Measurements from ENCODE around the gene AP4B1. TPM values are rescaled to one million over a fixed set of nuclear protein-coding genes. Genes with fewer than 3 reads are reported as not detected.
A peak's percentile ranks its signal among the peaks of the same experiment; 100 is the strongest.
"Not testable (repeated sequence)": the region's sequence is repeated elsewhere in the genome, so short reads cannot be mapped to it uniquely, and the experiment has no call there.

The AP4B1 gene
- 10 to 100 TPM; 33.7 to 36.2 TPM for total RNA-seq
- polyA plus RNA-seq, result 12.1 TPM

DNA sequence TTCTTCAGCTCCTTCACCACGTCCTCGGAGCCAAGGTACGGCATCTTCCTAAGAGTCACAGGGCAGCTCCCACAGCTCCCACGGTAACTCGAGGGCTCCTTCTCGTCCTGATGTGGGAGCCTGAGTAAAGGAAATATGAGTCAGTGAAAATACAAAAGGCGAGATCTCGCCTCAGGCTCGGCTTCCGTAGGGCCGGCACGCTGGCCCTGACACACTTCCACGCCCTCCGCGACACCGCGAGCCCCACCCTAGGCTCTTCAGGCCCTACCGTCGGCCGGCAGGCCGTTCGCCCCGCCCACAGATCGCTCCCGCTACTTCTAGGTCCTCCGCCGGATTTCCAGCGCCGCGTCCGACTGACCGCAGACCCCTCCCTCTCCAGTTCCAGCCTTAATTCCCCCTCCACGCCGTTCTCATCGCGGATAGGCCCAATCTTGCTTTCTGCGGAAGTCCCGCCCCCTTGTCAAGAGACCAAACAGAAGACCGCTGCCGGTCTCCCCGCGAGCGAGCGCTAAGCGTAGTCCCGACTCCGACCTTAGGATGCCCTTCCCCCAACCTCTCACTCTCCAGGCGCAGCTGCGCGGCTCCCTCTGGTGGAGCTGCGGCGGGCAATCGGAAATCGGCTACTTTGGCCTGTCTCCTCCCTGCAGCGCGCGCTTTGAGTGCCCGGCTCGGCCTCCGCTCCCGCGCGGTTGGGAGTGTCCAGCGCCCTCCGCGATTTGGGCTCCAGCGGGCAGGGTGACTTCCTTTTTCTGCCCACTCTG, at the start of gene AP4B1, which contains the start of gene DCLRE1B:
AP4B1 (minus strand) TSS at position 126 of the 761 bp plus-strand sequence; CDS start at position 44, 82 bp downstream.
DCLRE1B (plus strand) TSS at position 653 of the 761 bp plus-strand sequence. CDS start 261 bp downstream, outside the sequence.
- H3K9me3 Mint-ChIP-seq, result no peaks in the 10 kb centered on the region
- H3K36me3 Mint-ChIP-seq, result peaks cover 0 to 59% (median 15%) of the 10 kb centered on the region in 3 donors
- Histone ChIP-seq H3K27ac (ENCODE audit: low read depth, low read length) (peak within 1 kb of the TSS; percentile 94), H3K27me3 (ENCODE audit: insufficient read depth, low read length, poor library complexity, severe bottlenecking) (no peaks in the 10 kb centered on the region), H3K9me3 (ENCODE audit: low read length) (no peaks in the 10 kb centered on the region), H3K36me3 (ENCODE audit: insufficient read depth, low read length) (peaks cover 17% of the 10 kb centered on the region), H3K4me1 (ENCODE audit: insufficient read depth, low read length) (peaks cover 34% of the 10 kb centered on the region), H3K4me3 (ENCODE audit: low read length) (peak within 1 kb of the TSS; percentile 96)
- POLR2A ChIA-PET, result interaction anchor here (0.8 to 3.9 kb wide), 11 partner anchors 10 to 437 kb away, joined by 3 to 95 read pairs (median 7); partner anchors contain the start of genes HIPK1 and RSBN1
- H3K27me3 Mint-ChIP-seq, result peaks cover 0 to 2% of the 10 kb centered on the region in 2 donors
- H3K4me1 Mint-ChIP-seq, result peaks cover 49 to 69% (median 58%) of the 10 kb centered on the region in 3 donors
- H3K4me3 Mint-ChIP-seq, result peak within 1 kb of the TSS; percentile 93 to 100 (median 95)
- CTCF ChIA-PET, result interaction anchor here (0.7 to 5.8 kb wide), 21 partner anchors 11 to 146 kb away, joined by 3 to 95 read pairs (median 6); partner anchors contain the start of genes HIPK1 and RSBN1
- peak; percentile 93 to 99 (median 97) for DNase-seq
- peak within 1 kb of the TSS; percentile 95 to 100 (median 99) for H3K27ac Mint-ChIP-seq

- Histone ChIP-seq H3K27me3 (ENCODE audit: insufficient read depth, low read length, poor library complexity, severe bottlenecking) (no peaks in the 10 kb centered on the region), H3K27ac (ENCODE audit: low read depth, low read length) (no peak overlapping the region), H3K4me1 (ENCODE audit: insufficient read depth, low read length) (peaks cover 63% of the 10 kb centered on the region), H3K36me3 (ENCODE audit: insufficient read depth, low read length) (peaks cover 23% of the 10 kb centered on the region), H3K4me3 (ENCODE audit: low read length) (no peak overlapping the region), H3K9me3 (ENCODE audit: low read length) (no peaks in the 10 kb centered on the region)
- DNase-seq, result no peak
- ChIA-PET POLR2A (interaction anchor here (0.6 to 1.0 kb wide), 2 partner anchors 13 to 21 kb away, joined by 3 read pairs; no protein-coding TSS in a partner anchor), CTCF (interaction anchor here (0.6 to 1.9 kb wide), 2 partner anchors 21 to 560 kb away, joined by 3 to 7 read pairs; no protein-coding TSS in a partner anchor)
- Mint-ChIP-seq H3K36me3 (peaks cover 4 to 51% (median 8%) of the 10 kb centered on the region in 3 donors), H3K4me1 (peaks cover 60 to 87% (median 81%) of the 10 kb centered on the region in 3 donors), H3K27ac (peak overlapping the region in 6 of 8 donors; percentile 46 to 89 (median 57)), H3K9me3 (no peaks in the 10 kb centered on the region), H3K27me3 (no peaks in the 10 kb centered on the region), H3K4me3 (no peak overlapping the region)
Observed at GRCh38 chr1:113951719-113952118, 47.1 kb upstream of the AP4B1 start.

GRCh38 chr1:113950908-113951307, 46.3 kb upstream of the AP4B1 start:
- no peaks in the 10 kb centered on the region for H3K9me3 Mint-ChIP-seq
- H3K27me3 Mint-ChIP-seq, result no peaks in the 10 kb centered on the region
- no peak overlapping the region for H3K27ac ChIP-seq (ENCODE audit: low read depth, low read length)
- no peaks in the 10 kb centered on the region for H3K27me3 ChIP-seq (ENCODE audit: insufficient read depth, low read length, poor library complexity, severe bottlenecking)
- H3K36me3 ChIP-seq (ENCODE audit: insufficient read depth, low read length), result peaks cover 18% of the 10 kb centered on the region
- peaks cover 68 to 91% (median 89%) of the 10 kb centered on the region in 3 donors for H3K4me1 Mint-ChIP-seq
- CTCF ChIA-PET, result interaction anchor here (1.9 to 6.1 kb wide), 2 partner anchors 18 to 20 kb away, joined by 7 to 74 read pairs; partner anchors contain the start of gene HIPK1
- H3K4me1 ChIP-seq (ENCODE audit: insufficient read depth, low read length), result peaks cover 71% of the 10 kb centered on the region
- no peak for DNase-seq
- H3K27ac Mint-ChIP-seq, result peak overlapping the region in 5 of 8 donors; percentile 29 to 89 (median 54)
- H3K4me3 ChIP-seq (ENCODE audit: low read length), result no peak overlapping the region
- H3K9me3 ChIP-seq (ENCODE audit: low read length), result no peaks in the 10 kb centered on the region
- H3K4me3 Mint-ChIP-seq, result no peak overlapping the region
- POLR2A ChIA-PET, result no interaction called here
- H3K36me3 Mint-ChIP-seq, result peaks cover 4 to 48% (median 8%) of the 10 kb centered on the region in 3 donors

DNA sequence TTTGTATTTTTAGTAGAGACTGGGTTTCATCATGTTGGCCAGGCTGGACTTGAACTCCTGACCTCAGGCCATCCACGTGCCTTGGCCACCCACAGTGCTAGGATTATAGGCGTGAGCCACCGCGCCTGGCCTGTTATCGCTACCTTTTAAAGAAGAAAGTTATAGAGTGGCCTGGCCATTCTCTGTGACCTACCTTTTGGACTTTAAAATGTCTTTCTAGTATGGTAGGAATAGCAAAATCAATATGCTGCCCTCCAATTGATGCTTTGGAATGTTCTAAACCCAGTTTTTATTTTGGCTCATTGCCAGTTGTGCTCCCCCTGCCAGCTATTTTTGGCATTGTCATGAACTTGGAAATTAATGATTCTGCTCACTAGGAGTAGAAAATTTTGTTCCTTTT, 44.4 kb upstream of the AP4B1 start:
- H3K27ac ChIP-seq (ENCODE audit: low read depth, low read length), result no peak overlapping the region
- peak in 1 of 5 donors; percentile 46 for DNase-seq
- Mint-ChIP-seq H3K27me3 (no peaks in the 10 kb centered on the region), H3K36me3 (peaks cover 0 to 44% (median 11%) of the 10 kb centered on the region in 3 donors), H3K4me1 (peaks cover 68 to 91% (median 88%) of the 10 kb centered on the region in 3 donors), H3K27ac (peak overlapping the region; percentile 48 to 96 (median 92)), H3K9me3 (no peaks in the 10 kb centered on the region), H3K4me3 (peak overlapping the region in 5 of 7 donors; percentile 15 to 78 (median 30))
- peaks cover 80% of the 10 kb centered on the region for H3K4me1 ChIP-seq (ENCODE audit: insufficient read depth, low read length)
- ChIA-PET CTCF (interaction anchor here (0.9 to 6.1 kb wide), 8 partner anchors 9 to 114 kb away, joined by 3 to 74 read pairs (median 4); partner anchors contain the start of genes AP4B1, DCLRE1B and HIPK1), POLR2A (interaction anchor here (0.7 to 4.7 kb wide), 4 partner anchors 19 to 855 kb away, joined by 3 to 38 read pairs (median 5); partner anchors contain the start of gene HIPK1)
- H3K27me3 ChIP-seq (ENCODE audit: insufficient read depth, low read length, poor library complexity, severe bottlenecking), result no peaks in the 10 kb centered on the region
- H3K4me3 ChIP-seq (ENCODE audit: low read length), result no peak overlapping the region
- H3K36me3 ChIP-seq (ENCODE audit: insufficient read depth, low read length), result peaks cover 3% of the 10 kb centered on the region
- no peaks in the 10 kb centered on the region for H3K9me3 ChIP-seq (ENCODE audit: low read length)

- Mint-ChIP-seq H3K4me1 (peaks cover 67 to 94% (median 87%) of the 10 kb centered on the region in 3 donors), H3K4me3 (peak overlapping the region in 6 of 7 donors; percentile 26 to 78 (median 38)), H3K36me3 (peaks cover 3 to 43% (median 11%) of the 10 kb centered on the region in 3 donors), H3K27ac (peak overlapping the region; percentile 89 to 96 (median 92))
- not testable (repeated sequence) for H3K27me3 Mint-ChIP-seq; H3K36me3 ChIP-seq (ENCODE audit: insufficient read depth, low read length); H3K27ac ChIP-seq (ENCODE audit: low read depth, low read length); DNase-seq; H3K9me3 Mint-ChIP-seq; H3K9me3 ChIP-seq (ENCODE audit: low read length); H3K4me3 ChIP-seq (ENCODE audit: low read length); H3K27me3 ChIP-seq (ENCODE audit: insufficient read depth, low read length, poor library complexity, severe bottlenecking)
- POLR2A ChIA-PET, result interaction anchor here (0.7 to 4.7 kb wide), 2 partner anchors 18 to 98 kb away, joined by 5 to 38 read pairs; partner anchors contain the start of gene HIPK1
- CTCF ChIA-PET, result interaction anchor here (0.9 to 6.1 kb wide), 7 partner anchors 8 to 113 kb away, joined by 3 to 74 read pairs (median 6); partner anchors contain the start of genes AP4B1, DCLRE1B and HIPK1
- H3K4me1 ChIP-seq (ENCODE audit: insufficient read depth, low read length), result peaks cover 82% of the 10 kb centered on the region
Observed at GRCh38 chr1:113948151-113948550, 43.6 kb upstream of the AP4B1 start.

GRCh38 chr1:113947388-113948107, 42.9 kb upstream of the AP4B1 start:
- Histone ChIP-seq H3K36me3 (ENCODE audit: insufficient read depth, low read length) (peaks cover 6% of the 10 kb centered on the region), H3K27me3 (ENCODE audit: insufficient read depth, low read length, poor library complexity, severe bottlenecking) (no peaks in the 10 kb centered on the region), H3K9me3 (ENCODE audit: low read length) (no peaks in the 10 kb centered on the region), H3K4me1 (ENCODE audit: insufficient read depth, low read length) (peaks cover 84% of the 10 kb centered on the region), H3K27ac (ENCODE audit: low read depth, low read length) (no peak overlapping the region), H3K4me3 (ENCODE audit: low read length) (peak overlapping the region; percentile 21)
- H3K36me3 Mint-ChIP-seq, result peaks cover 4 to 42% (median 11%) of the 10 kb centered on the region in 3 donors
- ChIA-PET POLR2A (interaction anchor here (1.0 to 4.7 kb wide), 2 partner anchors 11 to 17 kb away, joined by 3 to 38 read pairs; partner anchors contain the start of gene HIPK1), CTCF (interaction anchor here (0.8 to 6.1 kb wide), 6 partner anchors 9 to 875 kb away, joined by 3 to 74 read pairs (median 6); partner anchors contain the start of genes AP4B1, DCLRE1B, HIPK1 and LRIG2)
- DNase-seq, result peak in 1 of 5 donors; percentile 54
- peak overlapping the region; percentile 70 to 96 (median 92) for H3K27ac Mint-ChIP-seq
- no peaks in the 10 kb centered on the region for H3K9me3 Mint-ChIP-seq
- H3K27me3 Mint-ChIP-seq, result no peaks in the 10 kb centered on the region
- H3K4me3 Mint-ChIP-seq, result peak overlapping the region; percentile 19 to 79 (median 76)
- peaks cover 65 to 91% (median 85%) of the 10 kb centered on the region in 3 donors for H3K4me1 Mint-ChIP-seq
